ENCODE results near the gene SIAH2. TPM values are rescaled to one million over a fixed set of nuclear protein-coding genes. Genes with fewer than 3 reads are reported as not detected.
A peak's percentile ranks its signal among the peaks of the same experiment; 100 is the strongest.

Gene SIAH2
- total and polyA plus RNA-seq, 9 of the 15 experiments (the other 6 are each of a cell fraction or from before 2014, with no cell fraction given): 4.8 to 39.0 (median 29.9) TPM

- TF ChIP-seq ZNF592 (IDR thresholded peaks at IDR 0.05) (peak; percentile 82), ZNF766 (CRISPR knock-in tag; conservative IDR thresholded peaks at IDR 0.05) (peak; percentile 69), STAT5A (IDR thresholded peaks at IDR 0.05; ENCODE audit: borderline replicate concordance, low read length) (peak; percentile 80; the same call in 1 of the 2 replicates), HMBOX1 (IDR thresholded peaks at IDR 0.05) (peak; percentile 21; the same call in 1 of the 2 replicates), HDAC1 (IDR thresholded peaks at IDR 0.05) (peak in 1 of 2 experiments; percentile 90; a peak in 2 of 4 replicates), TSHZ1 (CRISPR knock-in tag; IDR thresholded peaks at IDR 0.05) (no peak), CREB1 (IDR thresholded peaks at IDR 0.05) (peak; percentile 43; the same call in 1 of the 2 replicates), CREB1 (CRISPR knock-in tag; IDR thresholded peaks at IDR 0.05) (no peak), FOS (IDR thresholded peaks at IDR 0.05; ENCODE audit: extremely low read depth, insufficient read length) (peak; percentile 66), PHB2 (IDR thresholded peaks at IDR 0.05; ENCODE audit: low read depth) (0 out of 2 replicates have a peak, but pooled peaks have one; percentile 55), NEUROD1 (IDR thresholded peaks at IDR 0.05; ENCODE audit: borderline replicate concordance, low read depth, low read length, partially characterized antibody) (peak; percentile 69), TRIM24 (IDR thresholded peaks at IDR 0.05) (peak in 1 of 2 experiments; percentile 60; a peak in 1 of 4 replicates), JUND (IDR thresholded peaks at IDR 0.05; ENCODE audit: borderline replicate concordance, low read depth, low read length) (peak; percentile 97), JUND (tag; IDR thresholded peaks at IDR 0.05; ENCODE audit: borderline replicate concordance, low read depth, low read length) (peak; percentile 90; the same call in 2 of the 3 replicates), TAL1 (IDR thresholded peaks at IDR 0.05) (peak; percentile 93), CREB5 (CRISPR knock-in tag; IDR thresholded peaks at IDR 0.05) (no peak), BRF1 (IDR thresholded peaks at IDR 0.05; ENCODE audit: borderline replicate concordance, extremely low read depth, insufficient read length) (no peak), TBP (optimal IDR thresholded peaks at IDR 0.05; ENCODE audit: low read depth, low read length) (peak; percentile 47)
Observed at GRCh38 chr3:150737874-150738679, 24.9 kb downstream of the SIAH2 start (continued).
